GM12878 (cell line): ENCODE results near the gene HDAC2. TPM values are rescaled to one million over a fixed set of nuclear protein-coding genes. Genes with fewer than 3 reads are reported as not detected.

ENCODE experiments used
- ATAC-seq: fragments of 200-7000 bp; cut with Tn5 transposase; 3 replicates; pipeline ENCODE4 v1.9.1; 2020; ENCODE audit warnings: mild to moderate bottlenecking, moderate library complexity
- BruUV-seq: library from RNA; stranded (reverse); fragments of 400-500 nt; replicated peaks from 2 replicates; lab custom pipeline; 2021; lab: Mats Ljungman, UMichigan
- CTCF ChIA-PET: fragments of 300-600 bp; sonication (Branson Sonifier 250); formaldehyde crosslinking; extraction: SDS; loops from one replicate; lab custom pipeline; 2021; ENCODE audit warnings: inconsistent platforms; lab: Yijun Ruan, JAX
- POLR2A ChIA-PET: fragments of 350-600 bp; formaldehyde crosslinking; extraction: SDS; loops from one replicate; lab custom pipeline; 2021; ENCODE audit warnings: inconsistent platforms; lab: Charles Lee
- RAD21 ChIA-PET: fragments of 300-600 bp; sonication (Branson Sonifier 250); formaldehyde crosslinking; loops from one replicate; lab custom pipeline; 2023; ENCODE audit warnings: antibody characterized with exemption; ENCODE audit not compliant: unreplicated experiment; lab: Charles Lee
- SMC1A ChIA-PET: fragments of 300-600 bp; sonication (Branson Sonifier 250); formaldehyde crosslinking; loops from one replicate; lab custom pipeline; 2023; ENCODE audit not compliant: unreplicated experiment, uncharacterized antibody; lab: Charles Lee
- DNase-seq: peaks from one replicate; pipeline ENCODE4 v3.0.0-alpha.2; 2011; ENCODE audit warnings: low read depth, low spot score
- FAIRE-seq: peaks from 3 replicates; lab custom pipeline; 2011; peaks lifted over from hg19 to GRCh38; lab: Jason Lieb, UNC
- H2AFZ ChIP-seq: 2 replicates; pipeline ENCODE4 v1.6.0; 2011; ENCODE audit warnings: low read depth, low read length, control low read depth; ENCODE audit not compliant: control insufficient read depth
- H3K27ac ChIP-seq: 2 replicates; pipeline ENCODE4 v1.5.1; 2011; ENCODE audit warnings: control low read depth; ENCODE audit not compliant: control insufficient read depth, insufficient read depth
- H3K27me3 ChIP-seq, 2 experiments: replicated peaks in 1 of 2; 2 replicates each; pipeline versions ENCODE4 v1.6.0 to v1.6.1; 2011; ENCODE audit warnings: low read length in 1 of 2; ENCODE audit not compliant: control insufficient read depth in 2 of 2, insufficient read depth in 2 of 2
- H3K36me3 ChIP-seq, 2 experiments: 2 replicates each; pipeline ENCODE4 v1.5.1; 2011; ENCODE audit warnings: low read length in 1 of 2; ENCODE audit not compliant: control insufficient read depth in 2 of 2, insufficient read depth in 2 of 2
- H3K4me1 ChIP-seq: 2 replicates; pipeline ENCODE4 v1.6.1; 2011; ENCODE audit warnings: mild to moderate bottlenecking, low read length, moderate library complexity, mixed read lengths; ENCODE audit not compliant: control insufficient read depth, insufficient read depth
- H3K4me2 ChIP-seq: 2 replicates; pipeline ENCODE4 v1.6.0; 2011; ENCODE audit warnings: control low read depth; ENCODE audit not compliant: control insufficient read depth, insufficient read depth
- H3K4me3 ChIP-seq: fragments of 200-600 bp; sonication (generic); 2 replicates; pipeline ENCODE4 v1.5.1; 2016
- H3K79me2 ChIP-seq: 2 replicates; pipeline ENCODE4 v1.6.0; 2011; ENCODE audit warnings: low read length; ENCODE audit not compliant: control insufficient read depth, insufficient read depth
- H3K9ac ChIP-seq: 2 replicates; pipeline ENCODE4 v1.8.0; 2011; ENCODE audit warnings: low read length, control low read depth, mixed read lengths; ENCODE audit not compliant: control insufficient read depth, insufficient read depth
- H3K9me3 ChIP-seq: replicated peaks from 3 replicates; pipeline ENCODE4 v1.5.1; 2011; ENCODE audit warnings: mild to moderate bottlenecking, low read length; ENCODE audit not compliant: control insufficient read depth, insufficient read depth
- H4K20me1 ChIP-seq: 2 replicates; pipeline ENCODE4 v1.6.0; 2011; ENCODE audit not compliant: control insufficient read depth, insufficient read depth
- ASH2L ChIP-seq: fragments of 300-600, 200-600 bp; sonication (generic); IDR thresholded peaks from 2 replicates; pipeline ENCODE4 v1.6.1; 2017; ENCODE audit warnings: low read depth, mild to moderate bottlenecking, borderline replicate concordance
- EGR1 ChIP-seq, 2 experiments: IDR thresholded peaks; 1 replicate in 1 of 2; 2 replicates in 1 of 2; pipeline ENCODE4 v1.6.1; 2011 to 2012; ENCODE audit warnings: low read depth in 2 of 2, low read length in 2 of 2, borderline replicate concordance in 1 of 2, mild to moderate bottlenecking in 1 of 2, moderate library complexity in 1 of 2
- IKZF2 ChIP-seq, 2 experiments: fragments of 450-650 bp; IDR thresholded peaks; 2 replicates each; pipeline ENCODE4 v1.6.1; 2017; ENCODE audit warnings: mild to moderate bottlenecking in 2 of 2, moderate library complexity in 2 of 2
- KDM1A ChIP-seq: fragments of 200-600 bp; sonication (generic); IDR thresholded peaks from 2 replicates; pipeline ENCODE4 v1.6.1; 2016; ENCODE audit warnings: borderline replicate concordance
- MAX ChIP-seq: IDR thresholded peaks from 2 replicates; pipeline ENCODE4 v1.6.1; 2012; ENCODE audit warnings: low read depth, low read length, improper control_type of control experiment
- MEF2B ChIP-seq: fragments of 450-650 bp; IDR thresholded peaks from 2 replicates; pipeline ENCODE4 v1.6.1; 2018; ENCODE audit warnings: mild to moderate bottlenecking, moderate library complexity; ENCODE audit not compliant: partially characterized antibody, poor library complexity, severe bottlenecking
- MYB ChIP-seq: fragments of 150-350 bp; IDR thresholded peaks from 2 replicates; pipeline ENCODE4 v1.6.1; 2014; ENCODE audit warnings: mild to moderate bottlenecking, low read depth, low read length, borderline replicate concordance
- PML ChIP-seq: IDR thresholded peaks from 2 replicates; pipeline ENCODE4 v1.6.1; 2012; ENCODE audit warnings: low read length, inconsistent platforms
- POLR2A ChIP-seq: IDR thresholded peaks from 2 replicates; pipeline ENCODE4 v1.6.1; 2011; ENCODE audit warnings: low read depth, mild to moderate bottlenecking, low read length
- POLR2AphosphoS5 ChIP-seq: IDR thresholded peaks from 2 replicates; pipeline ENCODE4 v1.6.1; 2011; ENCODE audit warnings: mild to moderate bottlenecking, low read length, inconsistent platforms
- RELA ChIP-seq: fragments of 450-650 bp; IDR thresholded peaks from 2 replicates; pipeline ENCODE4 v1.8.0; 2014; ENCODE audit warnings: borderline replicate concordance; ENCODE audit not compliant: partially characterized antibody
- SMC3 ChIP-seq: IDR thresholded peaks from 2 replicates; pipeline ENCODE4 v1.6.1; 2011; ENCODE audit warnings: low read length, improper control_type of control experiment, borderline replicate concordance
- SREBF2 ChIP-seq: IDR thresholded peaks from 2 replicates; pipeline ENCODE4 v1.6.1; 2012; ENCODE audit warnings: mild to moderate bottlenecking, low read length
- TARDBP ChIP-seq: IDR thresholded peaks from 2 replicates; pipeline ENCODE4 v1.6.1; 2016; ENCODE audit warnings: borderline replicate concordance
- ZNF622 ChIP-seq: fragments of 450-650 bp; IDR thresholded peaks from 2 replicates; pipeline ENCODE4 v1.6.1; 2017; ENCODE audit warnings: mild to moderate bottlenecking, inconsistent platforms
- in situ Hi-C: fragments of 300-500 bp; cut with MboI; formaldehyde crosslinking; loops from 9 replicates; pipeline ENCODE4 v1.14.3; 2018; ENCODE audit warnings: mixed read lengths
- intact Hi-C: fragments of 100-400 bp; cut with micrococcal nuclease; formaldehyde crosslinking; loops from one replicate; pipeline ENCODE4 v1.14.2; 2022; ENCODE audit not compliant: unreplicated experiment
- polyA plus RNA-seq, 11 experiments: library from polyadenylated mRNA; depleted of rRNA in 4 of 11; unstranded in 6 of 11; stranded (reverse) in 5 of 11; fragments of >200 nt; fragmentation: Nextera tagmentation in 4 of 11; fragmentation: Illumina TruSeq in 1 of 11; extraction: Ambion mirVana in 4 of 11; extraction: Trizol in 1 of 11; gene quantifications; 1 replicate in 1 of 11; 2 replicates in 10 of 11; pipeline versions ENCODE4 v1.2.1 to v1.2.3, GENCODE V29; 2011 to 2016; ENCODE audit warnings: inconsistent platforms in 2 of 11, missing spikeins in 2 of 11, low read depth in 1 of 11
- total RNA-seq, 4 experiments: library from RNA; depleted of rRNA in 3 of 4; stranded (reverse); fragments of >200 nt in 3 of 4; fragmentation: Illumina TruSeq in 1 of 4; extraction: Trizol in 1 of 4; gene quantifications; 2 replicates each; pipeline versions ENCODE4 v1.2.1 to v1.2.3, GENCODE V29; 2013 to 2021
- TF ChIP-seq, protein P1 (sequence below): fragments of 450-650 bp; IDR thresholded peaks from 2 replicates; pipeline ENCODE4 v1.6.1; 2017; ENCODE audit warnings: mild to moderate bottlenecking, moderate library complexity
- TF ChIP-seq, protein P2 (sequence below): fragments of 450-650 bp; IDR thresholded peaks from 2 replicates; pipeline ENCODE4 v1.6.1; 2017; ENCODE audit warnings: mild to moderate bottlenecking
- TF ChIP-seq, protein P3 (sequence below): fragments of 450-650 bp; IDR thresholded peaks from 2 replicates; pipeline ENCODE4 v1.6.1; 2017; ENCODE audit warnings: antibody characterized with exemption, mild to moderate bottlenecking, moderate library complexity

Gene HDAC2
- total and polyA plus RNA-seq, 10 of the 15 experiments (the other 5 are each of a cell fraction or from before 2014, with no cell fraction given) = 40.4 to 210 (median 114) TPM

DNA sequence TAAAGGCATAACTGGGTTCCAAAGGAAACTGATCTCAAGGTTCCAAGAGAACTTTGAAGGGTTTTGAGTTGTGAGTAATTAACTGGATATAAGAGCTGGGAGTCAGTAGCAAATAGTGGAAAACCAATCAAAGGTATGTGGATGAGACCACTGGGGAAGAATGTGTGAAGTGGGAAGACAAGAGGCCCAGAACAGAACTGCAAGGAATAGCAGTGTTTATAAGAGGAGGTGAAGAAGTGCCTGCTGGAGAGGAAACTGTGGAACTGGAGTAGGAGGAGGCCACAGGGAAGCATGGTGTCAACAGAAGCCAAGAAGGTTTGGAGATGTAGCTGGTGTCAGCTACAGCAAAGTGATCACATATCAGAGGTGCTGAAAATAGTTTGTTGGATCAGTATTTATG is 18.7 kb upstream of the HDAC2 start:
- Histone ChIP-seq H3K4me1 (no peaks in the 10 kb centered on the region), H3K4me2 (no peak overlapping the region), H3K36me3 (no peaks in the 10 kb centered on the region), H3K27ac (no peak overlapping the region), H3K9me3 (no peaks in the 10 kb centered on the region), H3K9ac (no peak overlapping the region), H3K79me2 (no peaks in the 10 kb centered on the region), H2AFZ (no peak overlapping the region), H3K4me3 (no peak overlapping the region), H3K27me3 (no peaks in the 10 kb centered on the region), H4K20me1 (no peaks in the 10 kb centered on the region)
- no peak for FAIRE-seq
- ChIA-PET POLR2A (no interaction called here), RAD21 (no interaction called here), SMC1A (no interaction called here), CTCF (interaction anchor here (0.9 kb wide), 1 partner anchor 119 kb away, joined by 3 read pairs; no protein-coding TSS in a partner anchor)
- intact Hi-C loops (no loop called here), in situ Hi-C loops (no loop called here)
- DNase-seq = no peak
- no peak for ATAC-seq
- no TSS peak for BruUV-seq
- TF ChIP-seq ASH2L = no peak
- TF ChIP-seq PML = no peak
- TF ChIP-seq, protein P1, sequence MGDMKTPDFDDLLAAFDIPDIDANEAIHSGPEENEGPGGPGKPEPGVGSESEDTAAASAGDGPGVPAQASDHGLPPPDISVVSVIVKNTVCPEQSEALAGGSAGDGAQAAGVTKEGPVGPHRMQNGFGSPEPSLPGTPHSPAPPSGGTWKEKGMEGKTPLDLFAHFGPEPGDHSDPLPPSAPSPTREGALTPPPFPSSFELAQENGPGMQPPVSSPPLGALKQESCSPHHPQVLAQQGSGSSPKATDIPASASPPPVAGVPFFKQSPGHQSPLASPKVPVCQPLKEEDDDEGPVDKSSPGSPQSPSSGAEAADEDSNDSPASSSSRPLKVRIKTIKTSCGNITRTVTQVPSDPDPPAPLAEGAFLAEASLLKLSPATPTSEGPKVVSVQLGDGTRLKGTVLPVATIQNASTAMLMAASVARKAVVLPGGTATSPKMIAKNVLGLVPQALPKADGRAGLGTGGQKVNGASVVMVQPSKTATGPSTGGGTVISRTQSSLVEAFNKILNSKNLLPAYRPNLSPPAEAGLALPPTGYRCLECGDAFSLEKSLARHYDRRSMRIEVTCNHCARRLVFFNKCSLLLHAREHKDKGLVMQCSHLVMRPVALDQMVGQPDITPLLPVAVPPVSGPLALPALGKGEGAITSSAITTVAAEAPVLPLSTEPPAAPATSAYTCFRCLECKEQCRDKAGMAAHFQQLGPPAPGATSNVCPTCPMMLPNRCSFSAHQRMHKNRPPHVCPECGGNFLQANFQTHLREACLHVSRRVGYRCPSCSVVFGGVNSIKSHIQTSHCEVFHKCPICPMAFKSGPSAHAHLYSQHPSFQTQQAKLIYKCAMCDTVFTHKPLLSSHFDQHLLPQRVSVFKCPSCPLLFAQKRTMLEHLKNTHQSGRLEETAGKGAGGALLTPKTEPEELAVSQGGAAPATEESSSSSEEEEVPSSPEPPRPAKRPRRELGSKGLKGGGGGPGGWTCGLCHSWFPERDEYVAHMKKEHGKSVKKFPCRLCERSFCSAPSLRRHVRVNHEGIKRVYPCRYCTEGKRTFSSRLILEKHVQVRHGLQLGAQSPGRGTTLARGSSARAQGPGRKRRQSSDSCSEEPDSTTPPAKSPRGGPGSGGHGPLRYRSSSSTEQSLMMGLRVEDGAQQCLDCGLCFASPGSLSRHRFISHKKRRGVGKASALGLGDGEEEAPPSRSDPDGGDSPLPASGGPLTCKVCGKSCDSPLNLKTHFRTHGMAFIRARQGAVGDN = no peak
- no peak for TF ChIP-seq SMC3
- TF ChIP-seq MAX = no peak
- TF ChIP-seq KDM1A = no peak
- no peak for TF ChIP-seq TARDBP
- TF ChIP-seq POLR2AphosphoS5 = no peak
- no peak for TF ChIP-seq EGR1 (IDR thresholded peaks at IDR 0.05; ENCODE audit: borderline replicate concordance in 1 of 2, low read depth in 2 of 2, low read length in 2 of 2)
- TF ChIP-seq RELA = no peak
- TF ChIP-seq POLR2A = no peak
- no peak for TF ChIP-seq MEF2B
- no peak for TF ChIP-seq ZNF622
- no peak for TF ChIP-seq IKZF2 (IDR thresholded peaks at IDR 0.05)
- TF ChIP-seq, protein P2, sequence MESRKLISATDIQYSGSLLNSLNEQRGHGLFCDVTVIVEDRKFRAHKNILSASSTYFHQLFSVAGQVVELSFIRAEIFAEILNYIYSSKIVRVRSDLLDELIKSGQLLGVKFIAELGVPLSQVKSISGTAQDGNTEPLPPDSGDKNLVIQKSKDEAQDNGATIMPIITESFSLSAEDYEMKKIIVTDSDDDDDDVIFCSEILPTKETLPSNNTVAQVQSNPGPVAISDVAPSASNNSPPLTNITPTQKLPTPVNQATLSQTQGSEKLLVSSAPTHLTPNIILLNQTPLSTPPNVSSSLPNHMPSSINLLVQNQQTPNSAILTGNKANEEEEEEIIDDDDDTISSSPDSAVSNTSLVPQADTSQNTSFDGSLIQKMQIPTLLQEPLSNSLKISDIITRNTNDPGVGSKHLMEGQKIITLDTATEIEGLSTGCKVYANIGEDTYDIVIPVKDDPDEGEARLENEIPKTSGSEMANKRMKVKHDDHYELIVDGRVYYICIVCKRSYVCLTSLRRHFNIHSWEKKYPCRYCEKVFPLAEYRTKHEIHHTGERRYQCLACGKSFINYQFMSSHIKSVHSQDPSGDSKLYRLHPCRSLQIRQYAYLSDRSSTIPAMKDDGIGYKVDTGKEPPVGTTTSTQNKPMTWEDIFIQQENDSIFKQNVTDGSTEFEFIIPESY = no peak
- TF ChIP-seq, protein P3, sequence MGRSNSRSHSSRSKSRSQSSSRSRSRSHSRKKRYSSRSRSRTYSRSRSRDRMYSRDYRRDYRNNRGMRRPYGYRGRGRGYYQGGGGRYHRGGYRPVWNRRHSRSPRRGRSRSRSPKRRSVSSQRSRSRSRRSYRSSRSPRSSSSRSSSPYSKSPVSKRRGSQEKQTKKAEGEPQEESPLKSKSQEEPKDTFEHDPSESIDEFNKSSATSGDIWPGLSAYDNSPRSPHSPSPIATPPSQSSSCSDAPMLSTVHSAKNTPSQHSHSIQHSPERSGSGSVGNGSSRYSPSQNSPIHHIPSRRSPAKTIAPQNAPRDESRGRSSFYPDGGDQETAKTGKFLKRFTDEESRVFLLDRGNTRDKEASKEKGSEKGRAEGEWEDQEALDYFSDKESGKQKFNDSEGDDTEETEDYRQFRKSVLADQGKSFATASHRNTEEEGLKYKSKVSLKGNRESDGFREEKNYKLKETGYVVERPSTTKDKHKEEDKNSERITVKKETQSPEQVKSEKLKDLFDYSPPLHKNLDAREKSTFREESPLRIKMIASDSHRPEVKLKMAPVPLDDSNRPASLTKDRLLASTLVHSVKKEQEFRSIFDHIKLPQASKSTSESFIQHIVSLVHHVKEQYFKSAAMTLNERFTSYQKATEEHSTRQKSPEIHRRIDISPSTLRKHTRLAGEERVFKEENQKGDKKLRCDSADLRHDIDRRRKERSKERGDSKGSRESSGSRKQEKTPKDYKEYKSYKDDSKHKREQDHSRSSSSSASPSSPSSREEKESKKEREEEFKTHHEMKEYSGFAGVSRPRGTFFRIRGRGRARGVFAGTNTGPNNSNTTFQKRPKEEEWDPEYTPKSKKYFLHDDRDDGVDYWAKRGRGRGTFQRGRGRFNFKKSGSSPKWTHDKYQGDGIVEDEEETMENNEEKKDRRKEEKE = no peak
- TF ChIP-seq SREBF2 = no peak
- TF ChIP-seq MYB = no peak
